Fibroblast of skin of scalp (primary cell): ENCODE results near the gene STK26.
"Not testable (repeated sequence)": the region's sequence is repeated elsewhere in the genome, so short reads cannot be mapped to it uniquely, and the experiment has no call there.

Source experiments
- DNase-seq: peaks from one replicate; pipeline ENCODE4 v3.0.0-alpha.2; 2013

STK26 gene

GRCh38 chrX:132037479-132037993 lies 14.4 kb downstream of the STK26 start:
- DNase-seq, result no peak

GRCh38 chrX:132040066-132040465 lies 17.0 kb downstream of the STK26 start:
- DNase-seq, result no peak

DNA sequence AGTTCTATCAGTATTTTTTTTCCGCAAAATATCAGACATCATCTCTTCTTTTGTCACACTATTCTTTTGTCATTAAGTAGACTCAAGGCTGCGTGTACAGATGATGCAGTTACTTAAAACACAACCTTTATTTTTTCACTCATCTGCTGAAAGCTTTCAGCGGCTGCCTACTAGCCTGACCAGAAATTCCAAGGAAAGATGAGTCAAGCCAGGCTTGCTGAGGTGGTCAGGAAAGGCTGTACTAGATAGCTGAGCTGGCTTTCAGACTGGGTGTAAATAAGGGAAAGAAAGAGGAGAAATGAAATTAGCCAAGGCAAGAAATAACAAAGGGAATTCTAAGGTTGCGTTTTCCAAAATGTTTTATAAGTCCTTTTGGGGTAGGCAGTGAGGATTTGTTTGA lies 17.9 kb downstream of the STK26 start:
- peak; percentile 43 for DNase-seq

DNA sequence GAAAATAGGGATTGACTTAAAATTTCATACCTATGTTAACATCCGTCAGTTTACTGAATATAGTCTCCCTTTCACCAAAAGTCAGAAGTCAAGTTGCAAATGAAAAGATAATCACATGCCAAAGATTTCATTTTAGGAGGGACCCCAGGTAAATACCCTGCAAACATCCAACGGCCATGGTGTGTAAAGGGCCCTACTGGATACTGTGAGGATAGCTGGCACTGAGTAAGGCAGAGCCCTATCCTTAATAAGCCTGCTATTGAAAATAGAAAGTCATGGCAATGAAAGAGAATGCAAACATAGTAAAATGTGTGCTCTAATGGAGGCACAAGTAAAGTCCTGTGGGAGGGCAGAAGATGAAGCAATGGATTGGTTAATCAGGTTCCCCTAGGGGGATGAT lies 20.9 kb downstream of the STK26 start:
- no peak for DNase-seq

- DNase-seq, result no peak
These were observed 21.9 kb downstream of the STK26 start for GRCh38 chrX:132044953-132045352.

GRCh38 chrX:132045456-132045855 lies 22.4 kb downstream of the STK26 start:
- DNase-seq, result no peak

GRCh38 chrX:132046533-132046932 lies 23.4 kb downstream of the STK26 start:
- no peak for DNase-seq

GRCh38 chrX:132051778-132052177 lies 28.7 kb downstream of the STK26 start:
- not testable (repeated sequence) for DNase-seq

DNA sequence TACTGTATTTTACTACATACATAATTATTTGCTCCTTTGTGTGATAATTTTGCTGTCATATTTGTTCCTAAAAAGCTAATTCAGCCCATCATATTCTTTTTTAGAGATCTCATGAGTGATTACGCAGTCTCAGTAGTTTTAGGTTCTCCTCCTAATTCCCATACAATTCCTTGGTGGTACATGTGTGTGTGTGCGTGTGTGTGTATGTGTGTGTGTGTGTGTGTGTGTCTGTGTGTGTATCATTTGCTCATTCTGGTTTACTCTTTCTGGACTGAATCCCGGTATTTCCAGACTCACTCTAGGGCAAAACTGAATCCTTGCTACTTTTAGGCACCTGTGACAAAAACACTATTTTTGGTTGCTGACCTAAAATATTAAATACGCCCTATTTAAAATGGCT lies 34.9 kb downstream of the STK26 start:
- no peak for DNase-seq

- no peak for DNase-seq
These were observed 35.9 kb downstream of the STK26 start for GRCh38 chrX:132058975-132059374.

DNA sequence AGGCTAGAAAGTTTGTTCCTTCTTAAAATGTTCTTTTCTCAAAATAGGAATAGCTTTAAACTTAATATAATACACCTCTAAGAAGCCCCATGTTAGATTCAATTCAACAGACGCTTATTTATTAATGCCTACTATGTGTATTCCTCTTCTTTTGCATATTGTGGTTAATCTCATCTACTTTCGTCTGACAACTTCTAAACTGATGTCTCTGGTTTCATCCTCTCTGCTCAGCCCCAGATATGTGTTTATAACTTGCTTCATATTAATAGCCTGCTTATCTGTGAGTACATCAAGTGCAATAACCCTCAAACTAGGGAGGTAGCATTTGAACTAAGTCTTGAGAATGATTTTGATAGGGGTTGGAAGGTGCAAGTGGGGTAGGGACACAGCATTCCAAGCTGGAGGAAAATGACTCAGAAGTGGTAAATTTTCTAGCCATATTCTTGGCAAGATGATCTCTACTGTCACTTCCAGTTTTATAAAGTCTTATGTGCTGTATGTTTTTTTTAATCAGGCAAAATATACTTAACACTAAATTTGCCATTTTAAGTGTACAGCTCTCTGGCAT lies 37.0 kb downstream of the STK26 start:
- DNase-seq, result no peak

GRCh38 chrX:132063334-132063733 lies 40.2 kb downstream of the STK26 start:
- DNase-seq, result no peak

- DNase-seq, result no peak
These were observed 40.8 kb downstream of the STK26 start for GRCh38 chrX:132063862-132064261.

DNA sequence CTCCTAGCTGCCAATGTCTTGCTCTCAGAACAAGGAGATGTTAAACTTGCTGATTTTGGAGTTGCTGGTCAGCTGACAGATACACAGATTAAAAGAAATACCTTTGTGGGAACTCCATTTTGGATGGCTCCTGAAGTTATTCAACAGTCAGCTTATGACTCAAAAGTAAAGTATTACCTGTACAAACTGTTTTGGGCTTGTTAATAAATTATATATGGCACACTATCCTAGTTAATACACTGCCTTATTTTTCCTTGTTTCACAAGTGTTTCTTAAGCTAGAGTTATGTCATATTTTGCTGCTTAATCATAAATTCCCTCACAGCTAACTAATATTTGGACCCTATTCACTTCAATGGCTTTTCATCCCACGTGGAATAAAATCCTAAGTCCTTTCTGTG lies 45.3 kb downstream of the STK26 start:
- no peak for DNase-seq

- peak; percentile 15 for DNase-seq
These were observed 48.2 kb downstream of the STK26 start for GRCh38 chrX:132071254-132071653.

GRCh38 chrX:132077414-132077813 lies 54.3 kb downstream of the STK26 start:
- no peak for DNase-seq

GRCh38 chrX:132077912-132078311 lies 54.8 kb downstream of the STK26 start:
- DNase-seq, result no peak

GRCh38 chrX:132085786-132086185 lies 62.7 kb downstream of the STK26 start:
- no peak for DNase-seq

GRCh38 chrX:132086672-132087071 lies 63.6 kb downstream of the STK26 start:
- DNase-seq, result peak; percentile 66

DNA sequence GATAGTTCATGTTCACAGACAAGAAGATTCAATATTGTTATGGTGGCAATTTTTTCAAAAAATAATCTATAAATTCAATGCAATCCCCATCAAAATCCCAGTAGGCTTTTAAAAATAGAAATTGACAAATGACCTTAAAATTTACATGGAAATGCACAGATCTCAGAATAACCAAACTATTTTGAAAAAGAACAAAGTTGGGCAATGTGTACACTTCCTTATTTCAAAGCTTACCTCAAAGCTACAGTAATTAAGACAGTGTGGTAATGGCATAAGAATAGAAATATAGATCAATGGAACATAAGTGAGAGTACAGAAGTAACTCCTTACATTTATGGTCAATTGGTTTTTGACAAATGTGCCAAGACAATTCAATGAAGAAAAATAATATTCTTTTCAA lies 65.8 kb downstream of the STK26 start:
- DNase-seq, result no peak

DNA sequence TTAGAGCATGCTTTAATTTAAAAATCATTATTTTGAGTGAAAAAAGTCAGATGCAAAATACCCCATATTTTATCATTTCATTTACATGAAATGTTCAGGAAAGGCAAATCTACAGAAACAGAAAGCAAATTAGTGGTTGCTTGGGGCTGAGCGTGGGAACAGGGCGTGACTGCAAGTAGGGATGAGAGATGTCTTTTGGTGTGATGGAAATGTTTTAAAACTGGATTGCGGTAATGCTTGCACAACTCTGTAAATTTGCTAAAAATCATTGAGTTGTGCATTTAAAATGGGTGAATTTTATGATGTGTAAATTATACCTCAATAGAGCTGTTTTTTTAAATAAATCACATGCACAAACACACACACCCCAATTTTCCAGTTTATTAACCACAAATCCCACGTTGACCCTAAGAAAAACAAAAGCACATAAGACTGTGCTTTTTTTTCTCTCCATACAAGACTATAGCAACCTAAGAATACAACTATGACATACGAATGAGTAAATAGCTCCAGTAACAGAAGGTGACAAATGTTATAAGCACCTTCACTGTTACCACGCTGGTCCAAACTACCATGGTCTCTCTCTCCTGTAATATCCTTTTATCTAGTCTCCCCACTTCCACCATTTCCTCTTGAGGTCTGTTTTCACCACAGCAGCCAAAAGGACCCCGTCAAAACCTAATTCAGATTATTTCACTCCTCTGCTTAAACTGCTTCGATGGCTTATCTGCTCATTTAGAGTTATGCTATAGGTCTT lies 67.5 kb downstream of the STK26 start:
- no peak for DNase-seq

- peak; percentile 63 for DNase-seq
These were observed 69.5 kb downstream of the STK26 start for GRCh38 chrX:132092439-132093065.

DNA sequence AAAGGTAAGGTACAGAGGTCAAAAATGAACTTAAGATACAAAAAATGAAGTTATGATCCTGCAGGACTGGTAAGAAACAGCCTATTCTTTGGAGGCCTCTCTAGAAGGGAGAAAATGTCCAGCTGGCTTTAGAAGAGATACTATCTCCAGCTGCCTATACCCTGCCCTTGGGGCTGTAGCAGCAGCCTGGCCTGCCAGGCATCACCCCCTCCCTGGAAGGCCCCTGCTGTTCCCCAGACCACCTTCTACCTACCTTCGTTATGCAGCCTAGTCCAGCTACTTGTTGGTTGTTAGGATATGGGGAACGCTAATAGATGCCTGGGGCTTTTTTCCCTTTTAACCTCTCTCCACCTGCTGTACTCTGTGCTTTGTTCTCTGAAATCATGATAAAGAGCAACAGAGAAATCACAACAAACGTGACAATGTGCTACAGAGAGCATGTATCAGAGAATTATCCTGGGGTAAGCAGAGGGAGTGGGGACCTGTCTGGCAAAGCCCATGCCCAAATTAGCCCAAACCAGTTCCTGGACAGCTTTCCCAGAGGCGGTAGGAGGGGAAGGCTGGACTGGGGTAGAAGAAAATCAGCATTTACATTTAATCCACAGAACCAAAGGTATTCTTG lies 70.2 kb downstream of the STK26 start:
- DNase-seq, result no peak
